Stimulated activated CD4-positive, alpha-beta T cell treated with anti-CD3 and anti-CD28 coated beads, Interleukin-1b, Interleukin-23, amount 100 ng/mL, for 48 hours (primary cell): ENCODE data around the gene BAZ1A.
A peak's percentile ranks its signal among the peaks of the same experiment; 100 is the strongest.

Experiments used
- DNase-seq: peaks from one replicate; pipeline ENCODE4 v3.0.0-alpha.2; 2020

Gene BAZ1A, protein sequence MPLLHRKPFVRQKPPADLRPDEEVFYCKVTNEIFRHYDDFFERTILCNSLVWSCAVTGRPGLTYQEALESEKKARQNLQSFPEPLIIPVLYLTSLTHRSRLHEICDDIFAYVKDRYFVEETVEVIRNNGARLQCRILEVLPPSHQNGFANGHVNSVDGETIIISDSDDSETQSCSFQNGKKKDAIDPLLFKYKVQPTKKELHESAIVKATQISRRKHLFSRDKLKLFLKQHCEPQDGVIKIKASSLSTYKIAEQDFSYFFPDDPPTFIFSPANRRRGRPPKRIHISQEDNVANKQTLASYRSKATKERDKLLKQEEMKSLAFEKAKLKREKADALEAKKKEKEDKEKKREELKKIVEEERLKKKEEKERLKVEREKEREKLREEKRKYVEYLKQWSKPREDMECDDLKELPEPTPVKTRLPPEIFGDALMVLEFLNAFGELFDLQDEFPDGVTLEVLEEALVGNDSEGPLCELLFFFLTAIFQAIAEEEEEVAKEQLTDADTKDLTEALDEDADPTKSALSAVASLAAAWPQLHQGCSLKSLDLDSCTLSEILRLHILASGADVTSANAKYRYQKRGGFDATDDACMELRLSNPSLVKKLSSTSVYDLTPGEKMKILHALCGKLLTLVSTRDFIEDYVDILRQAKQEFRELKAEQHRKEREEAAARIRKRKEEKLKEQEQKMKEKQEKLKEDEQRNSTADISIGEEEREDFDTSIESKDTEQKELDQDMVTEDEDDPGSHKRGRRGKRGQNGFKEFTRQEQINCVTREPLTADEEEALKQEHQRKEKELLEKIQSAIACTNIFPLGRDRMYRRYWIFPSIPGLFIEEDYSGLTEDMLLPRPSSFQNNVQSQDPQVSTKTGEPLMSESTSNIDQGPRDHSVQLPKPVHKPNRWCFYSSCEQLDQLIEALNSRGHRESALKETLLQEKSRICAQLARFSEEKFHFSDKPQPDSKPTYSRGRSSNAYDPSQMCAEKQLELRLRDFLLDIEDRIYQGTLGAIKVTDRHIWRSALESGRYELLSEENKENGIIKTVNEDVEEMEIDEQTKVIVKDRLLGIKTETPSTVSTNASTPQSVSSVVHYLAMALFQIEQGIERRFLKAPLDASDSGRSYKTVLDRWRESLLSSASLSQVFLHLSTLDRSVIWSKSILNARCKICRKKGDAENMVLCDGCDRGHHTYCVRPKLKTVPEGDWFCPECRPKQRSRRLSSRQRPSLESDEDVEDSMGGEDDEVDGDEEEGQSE (N-terminal part only)

DNA sequence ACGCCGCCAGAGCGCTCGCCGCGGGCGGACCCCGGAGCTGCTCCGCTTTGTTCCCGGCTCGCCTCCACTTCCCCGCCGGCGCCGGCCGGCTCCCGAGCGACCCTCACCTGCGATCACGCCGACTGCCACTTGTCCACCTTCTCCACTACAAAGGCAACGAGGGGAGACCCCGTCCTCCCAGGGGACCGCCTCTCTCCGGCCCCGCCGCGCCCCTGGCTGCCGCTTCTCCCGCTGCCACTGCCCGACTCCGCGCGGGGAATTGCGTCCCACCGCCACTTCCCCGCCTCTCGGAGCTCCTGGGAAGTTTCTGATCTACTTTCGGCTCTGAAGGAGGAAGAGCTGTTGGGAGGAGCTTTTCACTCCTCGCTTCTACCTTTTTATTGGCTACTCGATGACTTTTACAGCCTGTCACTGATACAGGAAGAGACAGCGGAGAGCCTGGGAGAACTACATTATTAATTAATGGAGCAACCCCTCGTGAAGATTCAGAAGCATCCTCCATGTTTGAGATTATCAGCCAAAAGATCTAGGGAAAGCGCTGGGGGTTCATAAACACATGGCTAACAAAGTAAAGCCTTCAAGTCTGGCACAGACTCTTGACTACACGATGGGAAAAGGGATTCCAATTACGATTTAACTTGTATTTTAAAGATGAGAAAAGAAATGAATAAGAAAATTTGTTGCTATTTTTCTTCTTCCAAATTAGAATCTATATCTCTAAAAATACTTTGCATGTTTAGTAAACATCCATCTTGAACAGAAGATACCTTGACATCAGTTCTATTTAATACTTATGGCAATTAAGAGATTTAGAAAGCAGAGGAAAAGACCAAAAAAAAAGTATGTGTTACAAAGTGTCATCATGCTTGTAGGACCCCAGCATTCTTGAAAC, at the start of gene BAZ1A:
Gene BAZ1A, minus strand, starts transcription at position 330 of the 892 bp plus-strand sequence. CDS start 756 bp downstream, outside the sequence.
- DNase-seq = peak; percentile 12

- DNase-seq = no peak
Observed at GRCh38 chr14:34920339-34920738, 45.2 kb upstream of the BAZ1A start.

- no peak for DNase-seq
Observed at GRCh38 chr14:34913619-34914018, 38.5 kb upstream of the BAZ1A start.

DNA sequence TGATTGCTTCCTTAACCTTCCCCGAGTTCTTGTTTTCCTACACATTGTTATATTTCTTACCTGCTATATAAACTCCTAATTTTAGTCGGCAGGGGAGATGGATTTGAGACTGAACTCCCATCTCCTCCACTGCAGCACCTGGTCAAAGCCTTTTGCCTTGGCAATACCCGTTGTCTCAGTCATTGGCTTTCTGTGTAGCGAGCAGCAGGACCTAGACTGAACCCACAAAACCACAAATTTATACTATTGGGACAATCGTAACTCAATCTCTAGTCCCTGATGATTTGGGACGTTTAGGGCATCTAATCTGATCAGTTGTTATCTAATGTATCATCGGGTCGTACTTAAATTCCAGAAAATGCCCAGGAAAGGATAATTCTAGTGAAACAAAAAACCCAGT, 37.8 kb upstream of the BAZ1A start:
- DNase-seq = no peak

- no peak for DNase-seq
Observed at GRCh38 chr14:34912182-34912581, 37.0 kb upstream of the BAZ1A start.

DNA sequence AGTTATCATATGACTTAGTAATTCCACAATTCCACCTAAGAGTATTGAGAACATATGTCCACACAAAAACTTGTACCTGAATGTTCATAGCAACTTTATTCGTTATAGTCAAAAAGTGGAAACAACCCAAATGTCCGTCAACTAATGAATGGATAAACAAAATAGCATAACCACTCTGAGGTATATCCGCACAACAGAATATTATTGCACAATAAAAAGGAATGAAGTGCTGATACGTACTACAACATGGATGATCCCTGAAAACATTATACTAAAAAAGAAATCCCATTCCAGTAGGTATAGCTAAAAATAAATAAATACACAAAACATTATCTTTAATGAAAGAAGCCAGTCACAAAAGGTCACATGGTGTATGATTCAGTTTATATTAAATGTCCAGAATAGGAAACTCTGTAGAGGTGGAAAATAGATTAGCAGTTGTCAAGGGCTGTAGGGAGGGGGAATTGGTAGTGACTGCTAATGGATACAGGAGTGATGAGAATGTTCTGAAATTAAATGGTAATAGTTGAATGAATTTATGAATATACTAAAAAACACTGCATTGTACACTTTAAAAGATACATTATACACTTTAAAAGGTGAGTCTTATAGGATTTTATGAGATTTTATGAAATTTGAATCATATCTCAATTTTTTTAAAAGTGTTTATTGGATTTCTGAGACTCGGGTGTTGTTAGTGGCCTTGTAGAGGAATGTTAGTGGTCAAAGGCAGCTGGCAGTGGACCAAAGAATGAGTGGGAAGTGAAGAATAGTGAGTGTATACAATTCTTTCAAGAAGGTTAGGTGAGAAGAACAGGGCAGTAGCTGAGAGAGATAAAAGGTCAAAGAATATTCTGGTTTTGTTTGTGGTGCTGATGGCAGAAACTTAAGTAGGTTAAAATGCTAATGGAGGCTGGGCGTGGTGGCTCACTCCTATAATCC, 36.3 kb upstream of the BAZ1A start:
- no peak for DNase-seq

- no peak for DNase-seq
Observed at GRCh38 chr14:34906287-34906686, 31.1 kb upstream of the BAZ1A start.

DNA sequence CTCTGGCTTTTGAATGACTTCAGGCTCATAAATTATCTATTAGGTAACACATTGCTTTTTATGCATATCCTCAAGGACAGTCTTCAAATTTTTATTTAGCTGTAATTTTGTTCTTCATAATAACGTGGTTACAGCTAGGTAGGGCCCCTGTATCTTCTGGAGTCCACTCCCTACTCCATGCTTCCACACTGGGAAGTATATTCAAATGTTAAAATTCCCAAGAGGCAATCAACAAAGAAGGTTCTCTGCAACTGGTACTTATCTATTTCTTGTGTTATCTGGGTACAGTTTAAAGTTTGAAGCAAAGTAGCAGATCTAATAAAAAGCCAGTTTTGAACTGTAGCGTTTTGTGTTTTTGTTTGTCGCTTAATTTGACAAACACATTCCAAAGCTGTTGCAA, 20.1 kb upstream of the BAZ1A start:
- no peak for DNase-seq

DNA sequence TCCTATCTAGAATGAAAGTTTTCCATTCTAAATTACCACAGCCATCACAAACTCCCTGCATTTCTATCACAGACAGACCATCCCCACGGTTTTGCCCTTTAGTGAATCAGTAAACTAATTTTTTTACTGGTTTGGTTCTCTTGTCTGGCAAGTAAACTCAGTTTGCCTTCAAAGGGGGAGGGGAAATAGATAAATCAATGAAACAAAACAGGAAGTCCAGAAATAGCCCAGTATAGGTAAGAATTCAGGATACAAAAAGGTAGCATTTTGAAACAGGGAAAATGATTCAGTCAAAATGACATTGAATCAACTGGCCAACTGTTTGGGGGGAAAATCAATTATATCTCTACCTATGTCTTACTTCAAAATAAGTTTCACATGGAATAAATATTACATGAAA, 15.8 kb upstream of the BAZ1A start:
- no peak for DNase-seq

DNA sequence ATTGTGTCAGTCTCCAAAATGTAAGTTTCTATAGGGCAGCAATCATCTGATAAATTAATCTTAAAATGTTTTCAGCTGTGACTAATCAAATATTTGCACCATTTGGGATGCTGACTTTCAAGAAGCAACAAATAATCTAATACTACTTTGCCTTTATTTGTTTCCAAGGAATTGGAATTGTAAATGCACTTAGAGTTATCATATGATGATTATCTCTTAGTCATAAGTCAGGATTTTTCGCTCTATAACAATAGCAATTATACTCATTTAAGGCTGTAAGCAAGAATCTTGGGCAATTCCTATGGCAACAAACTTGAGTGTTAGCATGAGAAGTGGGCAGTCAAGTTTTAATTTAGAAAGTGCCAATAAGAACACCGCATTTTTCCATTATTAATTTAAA, 13.0 kb upstream of the BAZ1A start:
- DNase-seq = no peak

GRCh38 chr14:34883954-34884353, 8.8 kb upstream of the BAZ1A start:
- no peak for DNase-seq

GRCh38 chr14:34874386-34875030, 652 bp downstream of the BAZ1A start:
- peak; percentile 56 for DNase-seq

- DNase-seq = peak; percentile 92
Observed at GRCh38 chr14:34873589-34874385, 1.4 kb downstream of the BAZ1A start.

GRCh38 chr14:34872822-34873588, 2.2 kb downstream of the BAZ1A start:
- no peak for DNase-seq

DNA sequence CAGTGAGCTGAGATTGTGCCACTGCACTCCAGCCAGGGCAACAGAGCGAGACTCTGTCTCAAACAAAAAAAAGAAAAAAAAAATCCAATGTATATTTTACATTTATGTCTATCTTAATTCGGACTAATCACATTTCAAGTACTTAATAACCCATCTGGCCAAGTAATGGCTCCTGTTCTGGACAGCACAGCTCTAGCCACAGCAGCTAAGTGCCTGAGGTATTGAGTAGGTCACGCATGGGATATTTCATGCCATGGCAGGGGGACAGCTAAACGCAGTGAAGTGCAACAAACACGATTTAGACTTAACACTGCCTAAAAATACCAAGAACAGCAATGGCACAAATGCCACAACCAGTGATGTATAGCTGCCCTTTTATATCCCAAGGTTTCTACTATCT, 8.0 kb downstream of the BAZ1A start:
- no peak for DNase-seq

GRCh38 chr14:34865889-34866574, 9.1 kb downstream of the BAZ1A start:
- DNase-seq = no peak

DNA sequence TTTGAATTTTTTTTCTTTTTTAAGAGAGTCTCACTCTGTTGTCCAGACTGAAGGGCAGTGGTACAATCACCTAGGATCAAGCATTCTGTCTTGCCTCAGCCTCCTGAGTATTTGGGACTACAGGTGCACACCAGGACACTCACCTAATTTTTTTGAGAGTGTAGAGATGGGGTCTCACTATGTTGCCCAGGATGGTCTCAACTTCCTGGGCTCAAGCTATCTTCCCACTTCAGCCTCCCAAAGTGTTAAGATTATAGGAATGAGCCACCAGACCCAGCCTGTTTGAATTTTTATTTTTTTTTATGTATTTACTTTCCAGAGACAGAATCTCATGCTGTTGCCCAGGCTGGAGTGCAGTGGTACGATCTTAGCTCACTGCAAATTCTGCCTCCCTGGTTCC, 11.3 kb downstream of the BAZ1A start:
- DNase-seq = no peak

- no peak for DNase-seq
Observed at GRCh38 chr14:34858765-34859164, 16.4 kb downstream of the BAZ1A start.
